ENCODE results near the gene ANKRD33B. TPM values are rescaled to one million over a fixed set of nuclear protein-coding genes. Genes with fewer than 3 reads are reported as not detected.
"Not testable (repeated sequence)": the region's sequence is repeated elsewhere in the genome, so short reads cannot be mapped to it uniquely, and the experiment has no call there.

Gene ANKRD33B
- polyA plus RNA-seq, 12 donors: 1.2 to 3.3 (median 1.8) TPM; not detected in 2

DNA sequence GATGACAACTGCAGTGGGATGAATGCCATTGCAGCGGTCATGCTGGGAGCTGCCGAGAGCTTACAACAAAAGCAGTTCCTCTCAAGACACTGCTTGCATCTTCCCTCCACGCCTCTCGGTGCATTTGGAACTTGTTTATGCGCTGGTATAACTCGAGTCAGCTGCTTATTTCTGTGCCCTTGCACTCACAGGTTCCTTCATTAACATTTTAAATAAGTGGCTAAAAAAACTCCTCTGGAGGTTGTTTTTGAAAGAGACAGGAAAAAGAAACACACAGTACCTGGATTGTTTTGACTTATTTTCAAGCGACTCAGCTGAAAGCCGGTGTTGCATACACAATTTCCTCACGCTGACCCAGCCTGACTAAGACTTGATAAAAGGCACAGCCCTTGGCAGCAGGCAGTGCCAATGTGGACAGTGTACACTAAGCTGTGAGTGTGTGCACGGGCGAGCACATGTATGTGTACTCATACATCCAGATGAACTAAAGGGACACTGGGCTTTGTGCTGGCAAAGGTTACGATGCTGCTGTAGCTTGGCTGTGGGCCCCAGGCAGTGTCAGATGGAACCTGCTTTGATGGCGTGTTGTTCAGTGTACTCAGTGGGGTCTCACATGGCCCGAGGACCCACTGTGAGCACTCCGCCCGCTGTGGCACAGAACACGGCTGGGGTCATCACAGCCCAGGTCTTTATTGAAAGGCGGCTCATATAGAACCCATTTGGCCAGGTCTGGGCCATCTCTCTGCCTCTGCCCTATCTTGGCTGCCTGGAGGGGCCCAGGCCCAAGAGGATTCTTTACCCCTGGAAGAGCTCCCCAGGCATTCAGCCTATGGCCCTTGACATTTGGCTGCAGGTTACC, 92.3 kb downstream of the ANKRD33B start:
- DNase-seq: no peak

DNA sequence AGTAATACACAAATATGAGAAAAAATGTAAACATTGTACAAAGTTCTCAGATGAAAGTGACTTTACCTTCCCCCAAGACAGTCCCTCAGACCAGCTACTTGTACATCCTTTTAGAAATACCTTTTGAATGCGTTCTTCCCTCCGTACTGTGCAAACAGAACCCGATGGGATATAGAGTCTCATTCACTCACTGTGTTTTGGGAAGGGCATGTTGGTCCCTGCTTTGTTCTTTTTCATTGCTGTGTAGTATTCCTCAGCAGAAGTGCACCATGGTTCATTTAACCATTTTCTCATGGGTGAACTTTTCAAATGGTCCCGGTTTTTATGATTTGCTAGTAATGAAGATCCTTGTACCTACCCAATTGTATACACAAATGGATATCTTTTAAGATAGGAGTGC, 94.4 kb downstream of the ANKRD33B start:
- DNase-seq: no peak

DNA sequence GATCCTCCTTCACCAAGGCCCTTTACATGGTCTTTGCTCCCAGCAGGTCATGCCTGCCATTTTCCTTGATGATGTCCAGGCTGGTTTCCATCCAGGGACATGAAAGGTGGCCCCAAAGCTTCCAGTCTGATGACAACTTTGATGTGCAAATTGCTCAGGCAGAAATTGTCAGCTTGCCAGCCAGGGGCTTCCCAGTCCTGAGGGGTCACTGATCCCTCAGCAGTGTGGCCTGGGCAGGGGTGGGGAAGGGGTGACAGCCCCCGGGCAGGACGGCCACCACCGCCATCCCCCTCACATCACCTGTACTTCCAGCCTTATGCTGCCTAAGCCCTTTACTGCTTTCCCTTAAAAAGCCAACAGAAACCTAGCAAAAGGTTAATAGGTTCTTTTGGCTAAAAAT, 96.3 kb downstream of the ANKRD33B start:
- DNase-seq: no peak

DNA sequence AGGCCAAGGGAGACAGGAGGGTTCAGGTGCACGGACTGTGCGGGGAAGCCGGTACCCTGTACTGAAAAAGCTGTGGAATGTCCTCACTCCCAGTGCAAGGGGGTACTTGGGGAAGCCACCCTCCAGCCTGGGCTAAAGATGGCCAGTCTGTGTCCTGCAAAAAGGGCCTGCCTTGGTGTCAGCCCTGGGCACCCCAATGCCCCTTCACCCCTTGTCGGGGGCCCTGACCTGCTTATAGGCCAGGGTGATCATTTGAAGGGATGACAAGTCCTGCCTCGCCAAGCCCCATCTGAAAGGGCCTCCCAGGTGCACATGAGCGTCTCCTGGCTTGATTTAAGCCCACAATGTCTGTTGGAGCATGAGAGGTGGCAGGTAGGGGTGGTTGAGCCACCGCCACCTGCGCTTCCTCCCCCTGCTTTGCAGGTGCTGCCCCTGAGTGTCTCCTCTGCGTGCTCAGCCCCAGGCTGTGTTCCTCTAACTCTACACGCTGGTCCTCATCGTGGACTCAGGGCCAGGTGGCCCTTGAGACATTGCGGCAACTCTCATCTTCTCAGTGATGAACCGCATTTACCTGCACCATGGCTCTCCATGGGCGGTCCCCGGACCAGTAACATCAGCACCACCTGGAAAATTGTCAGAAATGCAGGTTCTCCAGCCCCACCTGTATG, 97.0 kb downstream of the ANKRD33B start:
- no peak for DNase-seq

DNA sequence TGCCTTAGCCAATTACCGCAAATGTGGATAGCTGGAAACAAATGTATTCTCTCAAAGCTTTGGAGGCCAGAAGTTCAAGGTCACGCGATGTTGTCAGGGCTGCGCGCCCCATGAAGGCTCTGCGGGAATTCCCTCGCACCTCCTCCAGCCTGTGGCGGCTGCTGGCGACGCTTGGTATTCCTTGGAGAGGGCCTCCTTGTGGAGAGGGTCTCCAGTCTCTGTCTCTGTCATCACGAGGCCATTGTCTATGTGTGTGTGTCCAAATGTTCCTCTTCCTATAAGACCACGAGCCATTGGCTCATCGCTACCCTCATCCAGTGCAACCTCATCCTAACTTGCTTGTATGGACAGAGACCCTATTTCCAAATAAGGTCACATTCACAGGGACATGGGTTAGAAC, 97.5 kb downstream of the ANKRD33B start:
- no peak for DNase-seq

DNA sequence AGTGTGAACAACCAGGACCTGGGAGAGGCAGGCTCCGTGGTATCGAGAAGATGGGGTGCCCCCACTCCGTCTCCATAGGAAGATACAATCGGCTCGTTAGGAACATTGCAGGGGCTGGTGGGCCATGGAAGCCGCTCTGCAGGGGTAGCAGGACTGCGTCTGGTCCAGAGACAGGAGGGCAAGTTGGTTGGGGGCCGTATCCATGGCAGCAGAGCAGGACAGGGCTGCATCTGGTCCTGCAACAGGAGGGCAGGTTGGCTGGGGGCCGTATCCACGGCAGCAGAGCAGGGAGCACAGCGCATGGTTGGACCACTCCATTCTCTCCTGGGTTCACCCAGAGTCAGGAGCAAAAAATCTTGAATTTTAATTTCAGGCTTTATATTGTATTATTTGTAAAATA, 98.2 kb downstream of the ANKRD33B start:
- no peak for DNase-seq

DNA sequence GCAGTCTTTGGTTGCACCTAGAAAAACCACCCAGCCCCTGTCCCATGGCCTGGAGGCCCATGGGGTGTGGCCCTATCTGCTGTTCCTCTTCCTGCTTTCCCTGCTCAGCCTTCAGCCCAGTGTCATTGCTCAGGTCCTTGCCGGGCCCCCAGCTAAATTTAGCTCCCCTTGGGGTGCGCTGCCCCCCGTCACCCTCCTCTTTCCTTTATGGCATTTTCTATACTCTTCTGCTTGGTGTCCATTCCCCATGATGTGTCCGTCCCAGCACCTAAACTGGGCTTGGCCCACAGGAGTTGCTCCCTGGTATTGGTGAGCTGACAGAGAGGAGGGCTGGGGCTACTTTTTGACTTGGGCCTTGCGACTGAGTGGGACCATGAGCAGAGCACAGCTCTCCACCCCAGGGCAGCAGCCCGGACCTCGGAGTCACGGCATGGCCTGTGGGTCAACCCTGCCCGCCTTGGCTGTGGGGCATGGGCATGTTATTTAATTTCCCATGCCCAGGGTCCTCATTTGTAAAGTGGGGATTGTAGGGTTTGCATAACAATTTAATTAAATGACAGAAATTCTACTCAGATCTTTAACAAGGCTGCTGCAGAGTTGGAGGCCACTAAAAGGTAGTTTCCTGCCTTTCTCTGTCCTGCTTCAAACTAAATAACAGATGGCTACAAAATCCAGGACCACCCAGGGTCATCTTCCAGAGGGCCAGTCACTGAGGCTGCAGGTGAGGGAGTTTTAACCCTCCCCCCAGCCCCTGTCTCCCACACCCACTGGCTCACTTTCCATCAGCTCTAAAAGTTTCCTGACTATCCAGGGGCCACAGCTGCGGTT, 99.0 kb downstream of the ANKRD33B start:
- DNase-seq: no peak

DNA sequence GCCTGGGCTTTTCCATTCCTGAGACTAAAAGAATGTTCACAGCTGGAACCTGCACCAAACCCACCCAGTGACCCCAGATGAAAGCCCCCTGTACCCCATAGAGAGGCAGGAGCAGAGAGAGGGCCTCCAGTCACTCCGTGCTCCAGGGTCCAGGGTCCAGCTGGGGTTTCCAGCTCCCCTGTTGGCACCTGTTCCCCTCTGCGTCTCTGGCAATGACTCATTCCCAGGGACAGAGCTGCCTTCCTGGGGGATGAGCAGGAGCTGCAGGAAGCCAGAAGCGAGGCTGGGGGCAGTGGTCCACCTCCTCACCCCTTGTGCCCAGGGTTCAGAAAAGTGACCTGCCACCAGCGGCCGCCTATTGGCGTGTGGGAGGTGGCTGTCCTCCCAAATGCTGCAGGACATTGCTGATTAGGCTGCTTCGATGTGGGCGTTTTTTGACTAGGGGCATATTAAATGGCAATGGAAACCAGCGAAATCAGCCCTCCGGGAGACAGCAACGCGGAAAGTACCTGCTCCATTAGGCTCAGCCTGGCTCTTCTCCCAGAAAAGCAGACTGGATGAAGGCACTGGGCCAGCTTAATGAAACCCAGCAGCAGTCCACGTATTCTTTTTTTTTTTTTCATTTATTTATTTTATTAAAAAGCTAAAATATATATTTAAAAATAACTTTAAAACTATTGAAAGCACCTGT, 99.8 kb downstream of the ANKRD33B start:
- peak; percentile 73 for DNase-seq

DNA sequence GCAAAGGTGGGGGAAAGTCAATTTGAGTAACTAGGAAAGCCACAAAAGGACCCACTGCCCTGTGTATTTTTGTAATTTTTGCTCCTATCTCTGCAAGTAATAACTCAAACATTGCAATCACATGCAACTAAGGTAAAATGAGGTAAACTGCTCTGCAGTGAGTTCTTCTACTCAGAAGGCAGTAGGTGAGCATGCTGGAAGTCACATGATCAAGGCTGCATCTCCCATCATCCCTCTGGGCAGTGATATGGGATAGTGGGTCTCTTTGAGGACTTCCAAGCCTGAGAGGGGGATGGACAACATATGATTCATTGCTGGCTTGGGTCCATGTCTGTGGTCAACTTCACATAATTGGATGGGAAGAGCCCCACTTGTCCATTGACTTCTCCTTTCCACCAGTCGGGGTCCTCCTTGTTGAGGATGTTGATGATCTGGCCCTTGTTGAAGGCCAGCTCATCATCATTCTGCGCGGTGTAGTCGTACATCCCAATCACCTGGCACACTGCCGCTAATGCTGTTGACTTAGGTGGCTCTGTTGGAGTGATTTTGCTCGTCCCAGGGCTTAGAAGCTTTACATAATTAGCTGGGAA, 100.4 kb downstream of the ANKRD33B start:
- not testable (repeated sequence) for DNase-seq

DNA sequence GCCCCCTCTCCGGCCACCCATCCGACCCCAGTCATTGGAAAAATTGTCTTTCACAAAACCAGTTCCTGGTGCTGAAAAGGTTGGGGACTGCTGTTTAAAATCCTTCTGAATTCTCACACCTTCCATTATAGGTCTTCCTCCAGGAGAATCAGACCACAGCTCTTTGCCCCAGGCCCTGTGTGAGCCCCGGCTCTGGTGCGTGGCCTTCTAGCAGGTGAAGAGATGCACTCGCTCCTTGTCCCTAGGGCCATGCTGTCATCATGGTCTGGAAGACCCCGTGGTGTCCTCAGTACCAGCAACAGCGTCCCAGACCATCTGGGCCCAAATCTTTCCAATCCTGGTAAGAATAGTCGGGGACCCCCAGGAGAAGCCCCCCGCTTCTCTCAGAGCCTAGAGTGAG, 101.9 kb downstream of the ANKRD33B start:
- DNase-seq: no peak

DNA sequence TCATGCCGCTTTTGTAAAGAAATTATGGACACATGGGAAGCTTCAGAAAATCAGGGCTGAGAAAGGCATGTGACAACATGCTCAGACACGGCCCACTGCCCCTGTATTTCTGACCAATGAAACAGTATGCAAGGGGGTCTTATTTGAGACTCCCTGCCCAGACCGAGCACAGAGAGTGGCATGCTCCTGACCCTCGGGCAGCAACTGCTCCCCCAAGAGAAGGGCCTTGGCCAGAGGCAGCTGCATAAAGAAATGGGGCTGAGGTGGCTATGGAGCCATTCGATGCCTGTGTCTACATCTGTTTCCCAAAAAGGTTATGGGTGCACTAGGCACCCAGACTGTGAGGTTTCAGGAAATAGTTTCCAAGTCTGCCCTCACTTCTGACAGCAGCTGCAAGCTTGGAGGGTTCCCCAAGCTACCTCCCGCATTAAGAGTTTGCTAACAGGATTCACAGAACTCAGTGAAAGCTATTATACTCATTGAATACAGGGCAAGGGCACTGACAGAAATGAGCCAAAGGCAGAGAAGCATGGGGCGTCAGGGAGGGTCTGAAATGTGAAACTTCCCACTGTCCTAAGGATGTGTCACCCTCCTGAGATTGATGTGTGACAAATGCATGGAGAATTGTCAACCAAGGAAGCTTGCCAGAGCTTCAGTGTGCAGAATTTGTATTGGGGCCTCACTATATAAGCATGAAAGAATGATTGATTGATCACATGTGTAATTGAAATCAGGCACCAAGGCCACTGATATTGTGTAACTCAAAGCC, 102.8 kb downstream of the ANKRD33B start:
- DNase-seq: no peak

DNA sequence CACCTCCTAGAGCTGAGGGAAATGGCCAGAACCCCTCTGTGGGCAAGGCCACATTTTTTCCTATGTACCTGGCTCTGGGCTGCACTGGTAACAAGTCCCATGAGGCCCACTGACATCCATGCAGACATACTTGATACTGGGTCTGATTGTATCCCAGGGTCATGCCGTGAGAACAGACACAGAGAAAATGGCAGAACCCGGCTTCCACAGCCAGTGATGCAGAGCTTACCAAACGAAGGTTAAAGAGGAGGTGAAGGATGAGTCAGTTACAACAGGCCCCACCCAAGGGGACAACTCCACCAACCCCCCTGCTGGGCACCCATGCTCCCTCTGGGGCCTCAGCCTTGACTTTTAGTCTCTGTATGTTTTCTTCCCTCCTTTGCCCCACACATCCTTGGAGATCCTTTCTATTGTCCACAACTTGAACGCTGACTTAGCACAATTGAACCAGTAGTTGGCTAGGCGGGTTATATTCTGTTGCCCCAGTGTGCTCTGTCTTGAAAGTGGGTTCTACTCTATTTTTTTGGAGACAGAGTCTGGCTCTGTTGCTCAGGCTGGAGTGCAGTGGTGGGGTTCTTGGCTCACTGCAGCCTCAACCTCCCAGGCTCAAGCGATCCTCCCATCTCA, 103.7 kb downstream of the ANKRD33B start:
- no peak for DNase-seq

DNA sequence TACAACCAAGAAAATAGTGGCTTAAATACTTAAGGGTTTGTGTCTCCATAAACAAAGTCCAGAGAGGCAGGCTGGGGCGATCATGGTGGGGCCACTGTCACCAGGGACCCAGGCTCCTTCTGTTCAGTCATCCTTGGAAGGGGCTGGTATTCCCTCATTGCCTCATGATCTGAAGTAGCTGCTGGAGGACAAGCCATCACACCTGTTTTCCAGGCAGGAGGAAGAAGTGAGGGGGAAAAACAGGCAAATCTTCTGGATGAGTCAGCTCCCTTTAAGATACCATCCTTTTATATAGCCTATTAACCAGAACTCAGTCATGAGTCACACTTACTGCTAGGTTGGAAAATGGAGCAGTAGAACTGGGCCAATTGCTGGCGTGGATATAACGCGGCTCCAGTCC, 104.8 kb downstream of the ANKRD33B start:
- no peak for DNase-seq

DNA sequence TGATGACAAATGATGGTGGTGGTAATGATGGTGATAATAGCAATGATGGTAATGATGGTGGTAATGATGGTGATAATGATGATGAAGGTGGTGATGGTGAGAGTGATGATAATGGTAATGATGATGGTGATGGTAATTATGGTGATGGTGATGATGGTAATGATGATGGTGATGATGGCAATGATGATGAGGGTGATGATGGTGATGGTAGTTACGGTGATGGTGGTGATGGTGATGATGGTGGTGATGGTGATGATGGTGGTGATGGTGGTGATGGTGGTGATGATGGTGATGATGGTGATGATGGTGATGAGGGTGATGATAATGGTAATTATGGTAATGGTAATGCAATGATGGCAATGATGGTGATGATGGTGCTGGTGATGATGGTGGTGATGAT, 106.1 kb downstream of the ANKRD33B start:
- no peak for DNase-seq

DNA sequence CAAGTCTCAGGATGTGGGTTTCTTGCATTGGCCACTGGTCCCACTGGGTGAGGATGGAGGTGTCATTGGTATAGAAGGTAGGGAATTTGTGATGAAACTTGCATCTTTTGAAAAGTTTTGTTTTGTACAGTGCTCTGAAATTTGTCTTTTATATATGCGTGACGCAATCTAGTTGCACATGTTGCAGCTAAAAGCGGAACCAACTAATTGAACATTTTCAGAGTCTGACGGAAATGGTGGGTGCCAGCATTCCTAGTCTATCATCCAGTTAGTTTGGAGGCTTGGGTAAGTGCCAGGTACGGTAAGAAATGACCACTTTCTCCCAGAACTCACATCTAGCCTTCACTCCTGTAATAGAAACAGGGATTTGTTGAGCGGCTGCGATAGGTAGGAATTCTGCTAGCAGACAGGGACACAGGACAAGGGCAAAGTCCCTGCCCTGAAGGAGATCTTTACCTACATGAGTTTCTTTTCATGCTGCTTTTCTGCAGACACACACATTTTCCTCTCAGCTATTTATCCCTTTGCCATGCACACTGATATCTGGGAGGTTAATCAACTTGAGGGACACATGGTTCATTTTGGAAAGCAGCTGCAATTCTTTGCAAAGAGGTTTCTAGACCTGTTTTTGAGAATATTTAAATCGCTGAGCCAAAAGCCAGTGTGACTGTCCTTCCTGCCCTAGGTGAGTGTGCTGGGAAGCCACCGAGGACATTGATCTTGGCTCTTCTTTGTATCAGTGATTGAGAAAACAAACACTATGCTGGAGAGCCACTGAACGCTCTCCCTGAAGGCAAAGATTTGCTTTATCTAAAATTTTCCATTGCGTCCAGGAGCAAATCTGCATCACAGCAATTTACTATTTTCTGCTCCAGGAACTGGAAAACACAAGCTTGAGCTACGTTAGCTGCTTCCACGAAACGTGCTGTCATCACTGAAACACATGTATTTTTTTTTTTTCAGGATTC, 107.5 kb downstream of the ANKRD33B start:
- DNase-seq: no peak

DNA sequence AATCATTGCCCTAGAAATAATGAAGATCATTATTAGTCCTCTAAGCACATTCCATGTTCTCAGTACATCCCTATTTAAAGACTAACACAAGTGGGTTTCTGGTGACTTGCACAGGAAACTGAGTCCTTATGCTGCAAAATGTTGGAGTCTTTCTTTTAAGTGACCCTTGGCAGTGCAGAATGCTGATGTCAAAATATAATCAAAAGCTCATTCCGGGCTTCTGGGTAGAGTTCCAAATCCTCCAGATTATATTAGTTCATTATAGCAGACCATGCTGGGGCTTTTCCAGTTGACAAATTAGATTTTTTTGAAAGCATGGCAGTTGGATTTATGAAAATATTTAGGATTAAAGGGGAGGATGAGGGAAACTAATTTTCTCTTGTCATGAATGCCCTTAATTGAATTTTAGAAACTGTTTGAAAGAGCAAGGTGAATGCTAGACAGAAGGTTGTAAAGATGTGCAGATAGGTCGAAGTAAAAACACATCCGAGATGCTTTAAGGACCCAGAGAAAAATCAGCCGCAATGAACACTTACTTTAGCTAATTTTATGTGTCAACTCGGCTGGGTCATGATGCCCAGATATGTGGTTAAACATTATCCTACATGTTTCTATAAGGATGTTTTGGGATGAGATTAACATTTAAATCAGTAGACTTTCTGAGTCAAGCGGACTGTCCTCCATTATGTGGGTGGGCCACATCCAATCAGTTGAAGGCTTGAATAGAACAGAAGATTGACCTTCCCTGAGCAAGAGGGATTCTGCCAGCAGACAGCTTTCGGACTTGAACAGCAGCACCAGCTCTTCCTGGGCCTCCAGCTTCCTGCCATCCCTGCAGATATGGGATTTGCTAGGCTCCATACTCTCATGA, 108.5 kb downstream of the ANKRD33B start:
- DNase-seq: no peak

DNA sequence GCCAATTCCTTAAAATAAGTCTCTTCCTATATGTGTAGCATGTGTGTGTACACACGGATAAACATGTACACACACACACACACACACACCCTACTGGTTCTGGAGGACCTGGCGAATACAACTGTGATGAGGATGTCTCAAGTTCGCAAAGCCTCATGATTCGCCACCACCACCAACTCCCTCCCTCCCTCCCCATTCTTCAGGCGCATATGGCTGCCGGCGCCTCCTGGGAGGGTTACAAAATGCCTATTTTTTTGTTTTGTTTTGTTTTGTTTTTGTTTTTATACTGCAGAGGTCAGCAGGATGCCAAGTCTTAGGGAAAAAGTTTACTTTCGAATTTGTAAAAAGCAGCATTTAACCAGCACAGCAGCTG, 109.1 kb downstream of the ANKRD33B start:
- no peak for DNase-seq

DNA sequence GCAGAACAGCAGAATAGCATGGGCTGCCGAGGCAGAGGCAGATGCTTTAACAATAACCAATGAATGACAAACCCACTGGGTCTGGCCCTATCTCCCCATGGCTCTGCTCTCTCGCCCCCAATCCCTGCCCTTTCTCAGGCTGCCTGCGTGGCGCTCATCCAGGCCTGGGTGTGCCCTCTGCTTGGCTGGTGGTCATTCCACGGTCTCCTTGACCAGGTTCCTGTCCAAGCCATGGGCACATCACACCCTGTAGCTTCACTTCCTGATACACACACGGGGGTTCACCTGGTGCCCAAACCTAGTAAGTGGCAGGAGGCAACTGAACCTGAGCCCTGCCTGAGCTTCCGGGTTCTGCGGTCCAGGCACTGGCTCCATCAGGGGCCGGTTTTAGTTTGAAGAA, 109.5 kb downstream of the ANKRD33B start:
- no peak for DNase-seq
